ENCODE data around the gene GALNT17. TPM values are rescaled to one million over a fixed set of nuclear protein-coding genes. Genes with fewer than 3 reads are reported as not detected.
A peak's percentile ranks its signal among the peaks of the same experiment; 100 is the strongest.
"Not testable (repeated sequence)": the region's sequence is repeated elsewhere in the genome, so short reads cannot be mapped to it uniquely, and the experiment has no call there.

Gene GALNT17
- total and polyA plus RNA-seq, 11 donors = 16.9 to 116 (median 73.1) TPM

GRCh38 chr7:71633551-71634008 lies 501.6 kb downstream of the GALNT17 start:
- Histone ChIP-seq H3K4me1 (peaks cover 0 to 33% (median 11%) of the 10 kb centered on the region in 12 donors), H3K27ac (peak overlapping the region in 8 of 12 donors; percentile 31 to 62 (median 52)), H3K36me3 (no peaks in the 10 kb centered on the region), H3K9me3 (no peaks in the 10 kb centered on the region), H3K27me3 (no peaks in the 10 kb centered on the region), H3K4me3 (no peak overlapping the region)
- DNase-seq (no peak), ATAC-seq (no peak)
- intact Hi-C loops (cut with DNase I) = loop anchor here in 1 of 10 donors (10.0 kb wide), 1 partner anchor 229 kb away; no protein-coding TSS in a partner anchor
- 8 to 29% (median 20%) methylated on average over 6 of the region's 6 CpGs for WGBS, 4 donors
- no peak for TF ChIP-seq POLR2A (IDR thresholded peaks at IDR 0.05)
- TF ChIP-seq, protein P1, sequence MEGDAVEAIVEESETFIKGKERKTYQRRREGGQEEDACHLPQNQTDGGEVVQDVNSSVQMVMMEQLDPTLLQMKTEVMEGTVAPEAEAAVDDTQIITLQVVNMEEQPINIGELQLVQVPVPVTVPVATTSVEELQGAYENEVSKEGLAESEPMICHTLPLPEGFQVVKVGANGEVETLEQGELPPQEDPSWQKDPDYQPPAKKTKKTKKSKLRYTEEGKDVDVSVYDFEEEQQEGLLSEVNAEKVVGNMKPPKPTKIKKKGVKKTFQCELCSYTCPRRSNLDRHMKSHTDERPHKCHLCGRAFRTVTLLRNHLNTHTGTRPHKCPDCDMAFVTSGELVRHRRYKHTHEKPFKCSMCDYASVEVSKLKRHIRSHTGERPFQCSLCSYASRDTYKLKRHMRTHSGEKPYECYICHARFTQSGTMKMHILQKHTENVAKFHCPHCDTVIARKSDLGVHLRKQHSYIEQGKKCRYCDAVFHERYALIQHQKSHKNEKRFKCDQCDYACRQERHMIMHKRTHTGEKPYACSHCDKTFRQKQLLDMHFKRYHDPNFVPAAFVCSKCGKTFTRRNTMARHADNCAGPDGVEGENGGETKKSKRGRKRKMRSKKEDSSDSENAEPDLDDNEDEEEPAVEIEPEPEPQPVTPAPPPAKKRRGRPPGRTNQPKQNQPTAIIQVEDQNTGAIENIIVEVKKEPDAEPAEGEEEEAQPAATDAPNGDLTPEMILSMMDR (IDR thresholded peaks at IDR 0.05) = no peak

- peak overlapping the region in 2 of 12 donors; percentile 33 to 53 for H3K27ac ChIP-seq
- H3K4me3 ChIP-seq, H3K27me3 ChIP-seq, H3K36me3 ChIP-seq, H3K9me3 ChIP-seq, ATAC-seq: not testable (repeated sequence)
- intact Hi-C loops (cut with DNase I) = loop anchor here in 1 of 10 donors (10.0 kb wide), 1 partner anchor 231 kb away; no protein-coding TSS in a partner anchor
- WGBS, 4 donors = 51 to 75% (median 56%) methylated on average over 3 of the region's 3 CpGs
- H3K4me1 ChIP-seq = peaks cover 0 to 29% (median 11%) of the 10 kb centered on the region in 12 donors
- peak in 1 of 5 donors; percentile 39 for DNase-seq
These were observed 503.9 kb downstream of the GALNT17 start for GRCh38 chr7:71635849-71636248.

DNA sequence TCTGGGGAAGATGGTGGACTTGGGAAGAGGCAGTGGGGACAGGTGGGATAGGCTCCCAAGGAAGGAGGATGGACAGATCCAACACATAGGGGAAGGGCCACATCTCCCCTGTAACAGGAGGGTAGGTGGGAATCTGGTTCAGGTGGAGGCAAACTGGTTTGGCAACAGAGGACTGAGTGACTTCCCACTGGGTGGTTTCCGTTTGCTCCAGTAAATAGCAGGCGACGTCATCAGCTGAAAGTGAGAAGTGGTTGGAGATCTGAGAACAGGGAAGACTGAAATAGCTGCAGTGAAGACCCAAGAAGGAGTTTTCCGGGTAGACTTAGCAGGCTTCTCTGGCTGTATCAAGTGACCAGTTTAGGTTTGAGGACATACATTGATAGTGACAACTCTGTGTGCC lies 504.4 kb downstream of the GALNT17 start:
- DNase-seq (peak in 1 of 5 donors; percentile 42), ATAC-seq (peak; percentile 5 to 58 (median 48))
- H3K4me1 ChIP-seq = peaks cover 0 to 24% (median 11%) of the 10 kb centered on the region in 12 donors
- peak overlapping the region in 3 of 12 donors; percentile 31 to 53 (median 33) for H3K27ac ChIP-seq
- intact Hi-C loops (cut with DNase I) = loop anchor here in 1 of 10 donors (10.0 kb wide), 1 partner anchor 232 kb away; no protein-coding TSS in a partner anchor
- no peak overlapping the region for H3K4me3 ChIP-seq
- 25 to 40% (median 30%) methylated on average over 4 of the region's 4 CpGs for WGBS, 4 donors
- no peak for TF ChIP-seq POLR2A (IDR thresholded peaks at IDR 0.05)
- TF ChIP-seq, protein P1 (IDR thresholded peaks at IDR 0.05) = no peak
- H3K36me3 ChIP-seq = no peaks in the 10 kb centered on the region
- H3K9me3 ChIP-seq = no peaks in the 10 kb centered on the region
- no peaks in the 10 kb centered on the region for H3K27me3 ChIP-seq

GRCh38 chr7:71637578-71637977 lies 505.6 kb downstream of the GALNT17 start:
- H3K27ac ChIP-seq = no peak overlapping the region
- ATAC-seq = peak; percentile 18 to 70 (median 48)
- H3K4me3 ChIP-seq = no peak overlapping the region
- no peaks in the 10 kb centered on the region for H3K36me3 ChIP-seq
- TF ChIP-seq, protein P1 (IDR thresholded peaks at IDR 0.05) = no peak
- TF ChIP-seq POLR2A (IDR thresholded peaks at IDR 0.05) = no peak
- 73 to 84% (median 75%) methylated on average over 6 of the region's 6 CpGs for WGBS, 4 donors
- no peaks in the 10 kb centered on the region for H3K27me3 ChIP-seq
- H3K9me3 ChIP-seq = no peaks in the 10 kb centered on the region
- intact Hi-C loops (cut with DNase I) = loop anchor here in 1 of 10 donors (10.0 kb wide), 1 partner anchor 233 kb away; no protein-coding TSS in a partner anchor
- peaks cover 0 to 23% (median 11%) of the 10 kb centered on the region in 12 donors for H3K4me1 ChIP-seq
- DNase-seq = peak in 1 of 5 donors; percentile 40

Data from heart left ventricle (tissue), 16 donors.